ENCODE data around the gene DGCR8.

The DGCR8 gene

DNA sequence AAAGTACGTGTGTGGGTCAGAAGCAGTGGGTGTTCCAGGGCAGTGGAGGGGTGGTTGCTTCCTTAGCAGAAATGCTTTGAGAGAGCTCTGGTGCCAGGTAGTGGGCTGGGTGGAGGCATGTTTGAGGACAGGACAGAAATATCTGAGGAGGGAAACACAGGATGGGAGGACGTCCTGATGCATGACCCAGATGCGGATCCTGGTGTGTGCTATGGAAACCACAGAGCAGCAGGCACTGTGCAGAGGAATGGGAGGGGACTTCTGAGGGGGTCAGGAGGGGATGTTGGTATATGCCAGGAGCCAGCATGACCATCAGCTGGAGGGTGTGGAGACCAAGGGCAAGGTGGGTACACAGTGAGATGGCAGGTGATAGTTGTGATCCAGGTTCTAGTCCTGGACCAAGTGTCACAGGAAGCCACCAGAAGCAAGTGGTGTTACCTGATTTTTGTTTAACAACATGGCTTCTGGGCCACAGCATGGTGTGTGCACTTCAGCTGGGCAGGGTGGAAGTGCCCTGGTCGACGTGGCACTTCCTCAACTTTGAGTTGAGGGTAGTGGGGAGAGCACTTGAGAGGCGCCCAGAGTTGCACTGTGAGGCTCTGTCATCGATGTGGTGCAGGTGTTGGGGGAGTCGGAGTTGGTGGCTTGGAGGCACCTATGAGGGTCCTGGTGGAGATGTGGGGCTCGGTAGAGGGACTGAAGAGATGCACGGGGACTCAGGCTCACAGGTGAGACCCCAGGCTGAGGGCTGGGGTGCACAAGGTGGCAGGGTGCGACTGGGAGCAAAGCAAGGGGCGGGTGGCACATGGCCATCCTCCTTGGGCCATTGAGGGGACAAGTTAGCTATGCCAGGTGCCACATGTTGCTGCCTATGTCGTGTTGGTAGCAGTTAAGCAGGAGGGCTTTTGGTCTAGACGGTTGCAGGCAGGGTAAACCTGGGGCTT is 7.5 kb downstream of the DGCR8 start (continued):
- TF ChIP-seq, protein P1, sequence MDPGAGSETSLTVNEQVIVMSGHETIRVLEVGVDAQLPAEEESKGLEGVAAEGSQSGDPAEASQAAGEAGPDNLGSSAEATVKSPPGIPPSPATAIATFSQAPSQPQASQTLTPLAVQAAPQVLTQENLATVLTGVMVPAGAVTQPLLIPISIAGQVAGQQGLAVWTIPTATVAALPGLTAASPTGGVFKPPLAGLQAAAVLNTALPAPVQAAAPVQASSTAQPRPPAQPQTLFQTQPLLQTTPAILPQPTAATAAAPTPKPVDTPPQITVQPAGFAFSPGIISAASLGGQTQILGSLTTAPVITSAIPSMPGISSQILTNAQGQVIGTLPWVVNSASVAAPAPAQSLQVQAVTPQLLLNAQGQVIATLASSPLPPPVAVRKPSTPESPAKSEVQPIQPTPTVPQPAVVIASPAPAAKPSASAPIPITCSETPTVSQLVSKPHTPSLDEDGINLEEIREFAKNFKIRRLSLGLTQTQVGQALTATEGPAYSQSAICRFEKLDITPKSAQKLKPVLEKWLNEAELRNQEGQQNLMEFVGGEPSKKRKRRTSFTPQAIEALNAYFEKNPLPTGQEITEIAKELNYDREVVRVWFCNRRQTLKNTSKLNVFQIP (CRISPR knock-in tag; IDR thresholded peaks at IDR 0.05; ENCODE audit: borderline replicate concordance, low read depth), result no peak
- TF ChIP-seq ZFP30 (CRISPR knock-in tag; IDR thresholded peaks at IDR 0.05), result no peak
- TF ChIP-seq SNAI2 (CRISPR knock-in tag; IDR thresholded peaks at IDR 0.05), result no peak
- no peak for TF ChIP-seq BACH2 (CRISPR knock-in tag; IDR thresholded peaks at IDR 0.05; ENCODE audit: borderline replicate concordance)
- TF ChIP-seq, protein P2, sequence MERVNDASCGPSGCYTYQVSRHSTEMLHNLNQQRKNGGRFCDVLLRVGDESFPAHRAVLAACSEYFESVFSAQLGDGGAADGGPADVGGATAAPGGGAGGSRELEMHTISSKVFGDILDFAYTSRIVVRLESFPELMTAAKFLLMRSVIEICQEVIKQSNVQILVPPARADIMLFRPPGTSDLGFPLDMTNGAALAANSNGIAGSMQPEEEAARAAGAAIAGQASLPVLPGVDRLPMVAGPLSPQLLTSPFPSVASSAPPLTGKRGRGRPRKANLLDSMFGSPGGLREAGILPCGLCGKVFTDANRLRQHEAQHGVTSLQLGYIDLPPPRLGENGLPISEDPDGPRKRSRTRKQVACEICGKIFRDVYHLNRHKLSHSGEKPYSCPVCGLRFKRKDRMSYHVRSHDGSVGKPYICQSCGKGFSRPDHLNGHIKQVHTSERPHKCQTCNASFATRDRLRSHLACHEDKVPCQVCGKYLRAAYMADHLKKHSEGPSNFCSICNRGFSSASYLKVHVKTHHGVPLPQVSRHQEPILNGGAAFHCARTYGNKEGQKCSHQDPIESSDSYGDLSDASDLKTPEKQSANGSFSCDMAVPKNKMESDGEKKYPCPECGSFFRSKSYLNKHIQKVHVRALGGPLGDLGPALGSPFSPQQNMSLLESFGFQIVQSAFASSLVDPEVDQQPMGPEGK (CRISPR knock-in tag; IDR thresholded peaks at IDR 0.05; ENCODE audit: borderline replicate concordance), result no peak

DNA sequence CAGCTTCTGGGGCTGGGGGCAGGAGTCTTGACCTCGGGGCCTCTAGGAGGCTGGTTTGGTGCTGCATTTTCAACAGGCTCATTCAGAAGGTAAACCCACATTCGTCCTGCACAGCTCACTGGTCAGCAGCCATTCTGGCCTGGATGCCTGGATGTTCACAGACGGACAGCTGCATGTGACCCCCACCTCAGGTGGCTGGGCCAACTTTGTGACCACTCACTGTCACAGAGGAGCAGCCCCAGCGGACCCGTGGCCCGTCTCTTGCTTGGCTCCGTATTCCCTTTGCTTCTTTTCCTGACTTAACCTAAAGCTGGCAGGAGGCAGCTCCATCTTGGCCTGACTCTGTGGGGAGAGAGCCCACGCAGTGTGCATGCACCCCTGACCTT is 8.2 kb downstream of the DGCR8 start:
- TF ChIP-seq, protein P1 (CRISPR knock-in tag; IDR thresholded peaks at IDR 0.05; ENCODE audit: borderline replicate concordance, low read depth), result no peak
- TF ChIP-seq OSR1 (CRISPR knock-in tag; IDR thresholded peaks at IDR 0.05), result no peak
- no peak for TF ChIP-seq ZFP30 (CRISPR knock-in tag; IDR thresholded peaks at IDR 0.05)
- no peak for TF ChIP-seq BACH2 (CRISPR knock-in tag; IDR thresholded peaks at IDR 0.05; ENCODE audit: borderline replicate concordance)
- TF ChIP-seq ZNF70 (CRISPR knock-in tag; IDR thresholded peaks at IDR 0.05), result no peak
- no peak for ATAC-seq

DNA sequence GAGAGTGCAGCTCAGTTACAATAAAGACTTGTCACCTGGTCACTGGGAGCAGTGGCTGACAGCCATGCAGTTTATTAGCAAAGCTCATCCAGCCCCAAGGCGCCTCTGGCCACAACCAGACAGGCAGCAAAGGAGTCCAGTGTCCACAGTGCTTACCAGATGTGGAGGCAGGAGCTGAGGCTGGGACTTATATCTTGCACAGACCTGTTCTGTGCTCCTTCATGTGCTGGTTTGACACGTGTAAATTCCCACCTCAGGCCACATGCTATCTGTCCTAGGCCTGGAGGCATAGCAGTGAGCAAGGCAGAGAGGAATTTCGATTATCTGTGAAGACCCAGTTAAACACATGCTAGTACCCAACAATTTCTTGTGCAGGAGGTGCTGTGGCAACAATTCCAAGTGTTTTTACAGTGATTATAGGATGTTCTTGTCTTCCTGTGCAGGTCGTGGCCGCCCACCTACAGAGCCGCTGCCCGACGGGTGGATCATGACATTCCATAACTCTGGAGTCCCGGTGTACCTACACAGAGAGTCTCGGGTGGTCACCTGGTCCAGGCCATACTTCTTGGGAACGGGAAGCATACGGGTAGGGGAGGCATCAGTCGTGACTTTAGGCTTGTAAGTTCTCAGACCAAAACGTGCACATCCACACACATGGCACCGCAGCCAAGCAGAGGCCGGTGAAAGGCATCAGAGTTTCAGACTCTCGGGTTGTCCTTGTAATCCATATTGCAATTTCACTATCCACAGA is 9.4 kb downstream of the DGCR8 start:
- TF ChIP-seq TOX (CRISPR knock-in tag; IDR thresholded peaks at IDR 0.05; ENCODE audit: borderline replicate concordance) (no peak), ZFP3 (CRISPR knock-in tag; IDR thresholded peaks at IDR 0.05) (no peak)
- ATAC-seq, result no peak

DNA sequence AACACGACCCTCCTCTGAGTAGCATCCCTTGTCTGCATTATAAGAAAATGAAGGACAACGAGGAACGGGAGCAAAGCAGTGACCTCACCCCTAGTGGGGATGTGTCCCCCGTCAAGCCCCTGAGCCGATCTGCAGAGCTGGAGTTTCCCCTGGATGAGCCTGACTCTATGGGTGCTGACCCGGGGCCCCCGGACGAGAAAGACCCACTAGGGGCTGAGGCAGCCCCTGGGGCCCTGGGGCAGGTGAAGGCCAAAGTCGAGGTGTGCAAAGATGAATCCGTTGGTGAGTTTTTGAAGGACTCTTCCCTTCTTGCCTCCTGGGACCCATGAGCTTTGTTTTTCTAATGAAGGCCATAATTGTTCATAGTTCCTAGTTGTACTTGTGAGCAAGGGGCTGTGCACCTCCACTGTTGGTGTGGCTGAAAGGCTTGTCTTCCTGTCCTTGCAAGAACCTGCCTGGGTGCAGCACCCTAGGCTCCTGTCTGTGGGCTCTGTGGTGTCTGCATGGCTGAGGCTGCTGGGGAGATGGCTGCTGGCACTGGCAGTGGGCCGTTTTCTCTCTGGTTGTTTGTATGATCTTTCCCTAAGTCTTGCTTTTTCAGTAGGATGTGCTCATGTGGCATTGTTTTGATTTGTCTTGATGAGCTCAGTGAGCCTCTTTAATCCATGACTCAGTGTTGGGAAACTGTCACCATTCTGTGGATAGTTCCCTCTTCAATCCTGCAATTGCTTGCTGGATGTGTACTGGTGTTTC is 10.1 kb downstream of the DGCR8 start:
- no peak for TF ChIP-seq ZNF70 (CRISPR knock-in tag; IDR thresholded peaks at IDR 0.05)
- no peak for ATAC-seq

DNA sequence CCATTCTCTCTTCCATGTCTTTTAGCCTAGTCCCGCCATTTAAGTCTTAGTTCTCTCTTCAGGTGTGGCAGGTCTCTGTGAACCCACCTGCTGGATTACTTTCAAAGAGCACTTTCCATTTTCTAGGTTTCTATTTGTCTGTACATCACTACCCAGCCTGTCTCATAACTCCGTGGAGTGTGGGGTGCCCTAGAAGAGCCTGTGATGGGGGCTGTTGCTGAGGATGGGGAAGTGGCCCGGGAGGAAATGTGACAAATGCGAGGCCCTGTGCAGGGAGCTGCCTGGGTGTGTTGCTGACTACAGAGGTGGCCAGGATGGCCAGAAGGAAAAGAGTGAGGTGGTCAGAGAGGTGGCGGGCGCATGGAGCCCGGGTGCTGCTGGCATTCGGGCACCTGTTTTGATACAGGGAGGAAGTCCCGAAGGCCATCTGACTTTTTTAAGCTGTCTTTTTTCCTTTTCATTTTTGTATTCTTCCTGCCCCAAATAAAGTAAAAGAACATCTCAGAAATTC is 10.7 kb downstream of the DGCR8 start:
- ATAC-seq, result no peak
- TF ChIP-seq, protein P1 (CRISPR knock-in tag; IDR thresholded peaks at IDR 0.05; ENCODE audit: borderline replicate concordance, low read depth), result no peak
- TF ChIP-seq ZFP3 (CRISPR knock-in tag; IDR thresholded peaks at IDR 0.05), result no peak
- no peak for TF ChIP-seq ISL1 (CRISPR knock-in tag; IDR thresholded peaks at IDR 0.05)
- TF ChIP-seq ESRRG (CRISPR knock-in tag; IDR thresholded peaks at IDR 0.05), result no peak
- TF ChIP-seq ZNF565 (CRISPR knock-in tag; conservative IDR thresholded peaks at IDR 0.05; ENCODE audit: low read depth), result no peak
- TF ChIP-seq GLIS3 (CRISPR knock-in tag; IDR thresholded peaks at IDR 0.05), result no peak
- no peak for TF ChIP-seq OSR1 (CRISPR knock-in tag; IDR thresholded peaks at IDR 0.05)

Measured in SK-N-SH treated with all-trans-retinoic acid at 6 μM for 48 hours (cell line).